ENCODE results near the gene DNAJC2.
A peak's percentile ranks its signal among the peaks of the same experiment; 100 is the strongest.

Gene DNAJC2

GRCh38 chr7:103344453-103345149 lies at the start of gene DNAJC2:
DNAJC2 (minus strand) TSS chr7:103344767; CDS start chr7:103344622, 145 bp downstream.
- DNase-seq (ENCODE audit: low spot score), result peak; percentile 91

GRCh38 chr7:103391976-103392375 lies 47.4 kb upstream of the DNAJC2 start:
- DNase-seq (ENCODE audit: low spot score), result no peak

GRCh38 chr7:103391150-103391549 lies 46.6 kb upstream of the DNAJC2 start:
- DNase-seq (ENCODE audit: low spot score), result no peak

- DNase-seq (ENCODE audit: low spot score), result no peak
These were observed 44.7 kb upstream of the DNAJC2 start for GRCh38 chr7:103389263-103389662.

GRCh38 chr7:103388469-103389140 lies 44.0 kb upstream of the DNAJC2 start:
- no peak for DNase-seq (ENCODE audit: low spot score)

- no peak for DNase-seq (ENCODE audit: low spot score)
These were observed 42.7 kb upstream of the DNAJC2 start for GRCh38 chr7:103387242-103387641.

- no peak for DNase-seq (ENCODE audit: low spot score)
These were observed 37.5 kb upstream of the DNAJC2 start for GRCh38 chr7:103382032-103382402.

GRCh38 chr7:103381280-103382031 lies 36.9 kb upstream of the DNAJC2 start:
- DNase-seq (ENCODE audit: low spot score), result no peak

- no peak for DNase-seq (ENCODE audit: low spot score)
These were observed 36.0 kb upstream of the DNAJC2 start for GRCh38 chr7:103380395-103381191.

GRCh38 chr7:103379270-103379975 lies 34.9 kb upstream of the DNAJC2 start:
- no peak for DNase-seq (ENCODE audit: low spot score)

- DNase-seq (ENCODE audit: low spot score), result no peak
These were observed 29.5 kb upstream of the DNAJC2 start for GRCh38 chr7:103373866-103374643.

GRCh38 chr7:103369432-103369831 lies 24.9 kb upstream of the DNAJC2 start:
- no peak for DNase-seq (ENCODE audit: low spot score)

- DNase-seq (ENCODE audit: low spot score), result no peak
These were observed 5.2 kb upstream of the DNAJC2 start for GRCh38 chr7:103349805-103350204.

- DNase-seq (ENCODE audit: low spot score), result no peak
These were observed 4.4 kb upstream of the DNAJC2 start for GRCh38 chr7:103348959-103349358.

GRCh38 chr7:103348452-103348851 lies 3.9 kb upstream of the DNAJC2 start:
- DNase-seq (ENCODE audit: low spot score), result no peak

- peak; percentile 83 for DNase-seq (ENCODE audit: low spot score)
These were observed 3.1 kb upstream of the DNAJC2 start, which contains the start of gene PSMC2 for GRCh38 chr7:103347507-103348267. PSMC2 (plus strand) TSS chr7:103347643; CDS start chr7:103347712, 69 bp downstream.

GRCh38 chr7:103346396-103346795 lies 1.8 kb upstream of the DNAJC2 start:
- no peak for DNase-seq (ENCODE audit: low spot score)

GRCh38 chr7:103343758-103344452 lies 662 bp downstream of the DNAJC2 start:
- peak; percentile 30 for DNase-seq (ENCODE audit: low spot score)

- DNase-seq (ENCODE audit: low spot score), result no peak
These were observed 1.2 kb downstream of the DNAJC2 start for GRCh38 chr7:103343332-103343731.

All from AG08396 (cell line).